HuH-7.5 (cell line): ENCODE data around the gene ACER3.
A peak's percentile ranks its signal among the peaks of the same experiment; 100 is the strongest.
"Not testable (repeated sequence)": the region's sequence is repeated elsewhere in the genome, so short reads cannot be mapped to it uniquely, and the experiment has no call there.

Experiments
- DNase-seq: peaks from one replicate; pipeline ENCODE4 v3.0.0; 2011; ENCODE audit warnings: low spot score

Gene ACER3

GRCh38 chr11:76919887-76920746 lies 59.4 kb downstream of the ACER3 start:
- DNase-seq = peak; percentile 29

DNA sequence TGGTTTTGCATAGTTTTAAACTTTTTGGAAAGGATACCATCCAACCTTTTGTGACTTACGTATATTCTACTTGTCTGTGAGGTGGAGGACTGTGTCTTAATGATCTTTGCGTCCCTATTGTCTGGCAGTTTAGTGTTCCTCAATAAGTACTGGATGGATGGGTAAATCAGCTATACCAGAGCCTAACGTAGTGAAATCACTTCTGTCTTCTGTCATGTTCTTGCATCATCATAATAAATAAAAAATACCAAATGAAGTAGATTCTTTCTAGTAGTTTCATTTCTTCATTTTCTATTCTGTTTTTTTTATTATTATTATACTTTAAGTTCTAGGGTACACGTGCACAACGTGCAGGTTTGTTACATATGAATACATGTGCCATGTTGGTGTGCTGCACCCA lies 66.4 kb downstream of the ACER3 start:
- no peak for DNase-seq

GRCh38 chr11:76935042-76935441 lies 74.3 kb downstream of the ACER3 start:
- no peak for DNase-seq

DNA sequence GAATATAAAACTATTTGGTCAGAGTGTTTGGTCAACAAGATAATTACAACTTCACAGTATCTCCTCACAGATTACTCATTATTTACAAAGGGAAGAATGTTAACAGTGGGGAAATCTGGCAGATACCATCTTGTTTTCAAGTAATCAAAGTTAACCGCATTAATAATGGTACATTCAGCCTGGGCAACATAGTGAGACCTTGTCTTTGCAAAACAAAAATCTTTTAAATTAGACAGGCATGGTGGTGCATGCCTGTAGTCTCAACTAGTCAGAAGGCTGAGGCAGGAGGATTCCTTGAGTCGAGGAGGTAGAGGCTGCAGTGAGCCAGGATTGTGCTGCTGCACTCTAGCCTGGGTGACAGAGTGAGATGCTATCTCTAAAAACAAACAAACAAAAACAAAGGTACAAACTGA lies 78.5 kb downstream of the ACER3 start:
- no peak for DNase-seq

- no peak for DNase-seq
Measured at GRCh38 chr11:76944225-76944624, 83.5 kb downstream of the ACER3 start.

DNA sequence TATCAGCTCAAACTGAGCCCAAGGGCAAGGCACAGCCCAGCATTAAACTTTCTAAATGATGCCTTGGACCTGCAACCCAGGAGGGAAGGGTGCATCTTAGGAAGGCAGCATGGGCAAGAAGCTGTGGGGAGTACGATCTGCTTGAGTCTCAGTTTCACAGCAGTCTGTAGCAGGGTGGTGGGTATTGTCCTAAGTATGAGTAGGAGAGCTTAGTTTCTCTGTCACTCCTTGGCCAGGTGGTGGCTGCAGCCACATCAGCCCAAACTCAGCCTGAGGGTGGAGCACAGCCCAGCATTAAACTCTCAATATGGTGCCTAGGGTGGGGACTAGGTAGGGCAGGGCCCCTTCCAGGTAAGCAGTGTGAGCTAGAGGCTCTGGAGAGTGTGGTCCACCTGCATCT lies 85.5 kb downstream of the ACER3 start:
- no peak for DNase-seq

DNA sequence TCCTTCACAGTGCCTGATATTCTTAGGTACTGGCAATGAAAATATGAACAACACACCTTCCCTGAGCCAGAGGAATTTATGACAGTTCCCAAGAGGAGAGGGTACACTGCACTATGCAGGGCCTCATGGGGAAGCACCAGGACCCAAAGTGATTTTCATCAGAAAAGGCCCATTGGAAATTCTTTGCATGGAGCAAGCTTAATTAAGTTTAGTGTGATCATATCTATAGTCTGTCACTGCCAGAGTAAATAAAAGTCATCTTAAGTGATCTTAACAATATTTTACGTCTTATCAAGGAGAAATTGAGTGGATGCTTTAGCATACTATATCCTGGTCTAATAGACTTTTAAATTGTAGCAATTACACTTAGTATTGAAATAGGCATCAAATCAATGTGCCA lies 86.5 kb downstream of the ACER3 start:
- no peak for DNase-seq

- DNase-seq = no peak
Measured at GRCh38 chr11:76947800-76948199, 87.1 kb downstream of the ACER3 start.

DNA sequence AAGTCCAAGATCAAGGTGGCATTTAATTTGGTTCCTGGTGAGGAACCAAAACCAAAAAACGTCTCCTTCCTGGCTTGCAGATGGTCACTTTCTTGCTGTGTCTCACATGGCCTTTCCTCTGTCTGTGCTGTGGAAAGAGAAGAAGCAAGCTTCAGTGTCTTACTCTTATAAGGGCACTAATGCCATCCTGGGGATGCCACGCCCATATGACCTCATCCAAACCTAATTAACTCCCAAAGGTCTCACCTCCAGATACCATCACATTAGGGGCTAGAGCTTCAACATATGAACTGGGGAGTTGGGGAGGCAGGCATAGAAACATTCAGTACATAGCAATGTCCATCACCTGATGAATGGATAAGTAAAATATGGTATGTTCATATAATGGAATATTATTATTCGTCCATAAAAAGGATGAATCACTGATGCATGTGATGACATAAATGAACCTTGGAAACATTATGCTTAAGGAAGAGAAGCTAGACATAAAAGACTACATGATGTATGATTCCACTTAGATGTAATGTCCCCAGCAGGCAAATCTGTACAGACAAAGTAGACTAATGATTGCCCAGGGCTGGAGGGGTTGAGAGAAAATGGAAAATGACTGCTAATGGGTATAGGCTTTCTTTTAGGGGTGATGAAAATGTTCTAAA lies 94.9 kb downstream of the ACER3 start:
- no peak for DNase-seq

DNA sequence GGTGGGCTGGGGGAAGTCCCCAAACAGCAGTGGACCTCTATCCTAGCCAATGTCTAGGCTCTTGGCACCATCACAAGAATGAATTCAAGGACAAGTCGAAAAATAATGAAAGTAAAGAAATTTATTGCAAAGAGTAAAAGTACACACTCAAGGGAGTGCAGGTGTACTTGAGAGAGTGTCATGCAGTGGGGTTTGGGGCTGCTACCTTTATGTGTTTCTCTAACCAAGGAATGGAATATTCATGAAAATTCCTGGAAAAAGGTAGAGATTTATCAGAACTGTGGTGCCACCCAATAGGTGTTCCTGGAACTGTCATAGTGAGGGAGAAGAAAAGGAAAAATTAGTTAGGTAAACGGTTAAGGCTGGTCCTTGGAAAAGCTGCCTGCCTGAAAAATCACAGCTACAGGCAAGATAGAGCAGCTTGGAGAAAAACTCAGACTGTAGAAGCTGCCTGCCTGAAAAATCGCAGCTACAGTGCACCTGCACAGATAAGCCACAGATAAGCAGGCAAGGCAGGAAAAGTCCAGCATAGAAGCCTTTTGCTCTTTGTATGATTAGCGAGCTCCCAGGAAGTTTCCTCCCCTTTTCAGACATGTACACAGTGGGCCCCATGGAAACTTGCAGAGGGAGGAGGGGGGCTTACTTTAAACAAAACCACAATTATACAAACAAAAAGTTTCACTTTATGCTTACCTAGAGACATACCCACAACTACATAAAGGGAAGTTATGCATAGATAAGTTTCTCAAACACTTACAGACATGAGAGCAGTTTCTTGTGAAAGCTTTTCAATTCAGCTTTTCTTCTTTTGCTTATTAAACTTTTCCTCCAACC lies 102.1 kb downstream of the ACER3 start:
- no peak for DNase-seq

DNA sequence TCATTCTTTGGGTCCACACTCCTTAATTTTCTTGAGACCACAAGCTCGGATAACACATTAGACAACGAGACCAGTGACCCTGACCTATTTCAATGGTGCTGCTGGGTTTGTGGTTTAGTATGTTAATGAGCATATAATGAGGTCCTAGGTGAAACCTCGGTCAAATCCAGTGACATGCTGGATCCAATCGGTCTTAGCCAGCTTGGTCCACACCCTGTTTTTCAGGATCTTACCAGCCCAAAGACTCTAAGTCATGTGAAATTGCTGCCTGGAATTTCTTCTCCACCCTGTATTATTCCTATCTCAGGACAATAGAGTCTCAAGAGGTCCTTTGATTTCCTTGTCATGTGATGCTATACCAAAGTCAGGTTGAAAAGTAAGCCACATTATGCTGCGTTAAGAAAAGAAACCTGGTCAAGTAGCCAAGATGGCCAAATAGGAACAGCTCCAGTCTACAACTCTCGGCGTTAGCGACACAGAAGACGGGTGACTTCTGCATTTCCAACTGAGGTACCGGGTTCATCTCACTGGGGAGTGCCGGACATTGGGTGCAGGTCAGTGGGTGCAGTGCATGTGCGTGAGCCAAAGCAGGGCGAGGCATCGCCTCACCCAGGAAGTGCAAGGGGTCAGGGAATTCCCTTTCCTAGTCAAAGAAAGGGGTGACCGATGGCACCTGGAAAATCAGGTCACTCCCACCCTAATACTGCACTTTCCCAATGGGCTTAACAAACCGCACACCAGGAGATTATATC lies 102.9 kb downstream of the ACER3 start:
- not testable (repeated sequence) for DNase-seq

GRCh38 chr11:76972051-76972450 lies 111.3 kb downstream of the ACER3 start:
- no peak for DNase-seq

- DNase-seq = no peak
Measured at GRCh38 chr11:76974179-76974891, 113.6 kb downstream of the ACER3 start.

DNA sequence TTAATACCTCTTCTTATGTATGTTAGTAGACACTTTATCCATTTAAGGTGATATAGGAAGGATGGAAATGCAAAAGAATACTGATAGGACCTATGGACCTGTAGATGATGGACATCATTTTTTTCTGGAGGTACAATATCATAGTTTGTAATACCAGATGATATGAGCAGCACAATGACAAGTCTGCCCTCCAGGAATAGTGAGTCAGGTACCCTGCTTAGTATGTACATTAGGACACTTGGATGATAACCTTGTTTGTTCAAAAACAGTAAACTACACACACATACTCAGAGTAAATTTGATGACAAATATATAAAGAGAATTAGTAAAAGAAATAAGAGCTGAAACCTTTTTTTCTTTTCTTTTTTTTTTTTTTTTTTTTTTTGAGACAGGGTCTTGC lies 114.8 kb downstream of the ACER3 start:
- DNase-seq = no peak

DNA sequence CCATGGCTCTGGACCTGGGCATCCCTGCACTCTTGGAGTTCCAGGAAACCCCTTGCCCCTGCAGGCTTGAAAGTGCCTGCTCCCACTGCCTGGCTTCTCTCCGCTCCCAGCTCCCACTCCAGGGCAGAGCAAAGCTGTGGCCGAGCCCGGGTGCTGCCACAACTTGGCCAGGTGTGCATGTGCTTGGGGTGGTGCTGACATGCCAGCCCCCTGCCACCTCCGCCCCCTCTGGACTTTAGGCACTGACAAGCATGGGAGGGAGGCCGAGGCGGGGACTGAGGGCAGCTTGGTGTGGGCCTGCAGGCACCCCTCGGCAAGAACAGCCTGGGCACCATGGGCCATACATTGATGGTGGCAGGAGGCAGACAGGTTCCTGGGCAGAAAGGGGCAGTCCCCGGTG lies 117.1 kb downstream of the ACER3 start:
- no peak for DNase-seq

DNA sequence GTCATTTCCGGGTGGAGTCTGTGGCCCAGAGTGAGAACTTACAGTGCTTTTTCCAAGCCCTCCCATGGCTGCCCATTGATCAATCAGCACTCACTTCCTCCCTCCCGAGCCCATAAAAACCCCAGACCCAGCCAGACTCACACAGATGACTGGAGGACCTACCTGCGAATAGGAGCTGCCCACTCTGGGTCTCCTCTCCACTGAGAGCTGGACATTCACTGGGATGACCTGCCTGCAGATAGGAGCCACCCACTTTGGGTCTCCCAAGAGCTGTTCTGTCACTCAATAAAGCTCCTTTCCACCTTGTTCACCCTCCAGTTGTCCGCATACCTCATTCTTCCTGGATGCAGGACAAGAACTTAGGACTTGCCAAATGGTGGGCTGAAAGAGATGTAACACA lies 117.5 kb downstream of the ACER3 start:
- DNase-seq = no peak

- no peak for DNase-seq
Measured at GRCh38 chr11:76978818-76979217, 118.1 kb downstream of the ACER3 start.

- no peak for DNase-seq
Measured at GRCh38 chr11:76980196-76980595, 119.5 kb downstream of the ACER3 start.

GRCh38 chr11:76984743-76985142 lies 124.0 kb downstream of the ACER3 start:
- DNase-seq = no peak

GRCh38 chr11:76987203-76987602 lies 126.5 kb downstream of the ACER3 start:
- DNase-seq = no peak

DNA sequence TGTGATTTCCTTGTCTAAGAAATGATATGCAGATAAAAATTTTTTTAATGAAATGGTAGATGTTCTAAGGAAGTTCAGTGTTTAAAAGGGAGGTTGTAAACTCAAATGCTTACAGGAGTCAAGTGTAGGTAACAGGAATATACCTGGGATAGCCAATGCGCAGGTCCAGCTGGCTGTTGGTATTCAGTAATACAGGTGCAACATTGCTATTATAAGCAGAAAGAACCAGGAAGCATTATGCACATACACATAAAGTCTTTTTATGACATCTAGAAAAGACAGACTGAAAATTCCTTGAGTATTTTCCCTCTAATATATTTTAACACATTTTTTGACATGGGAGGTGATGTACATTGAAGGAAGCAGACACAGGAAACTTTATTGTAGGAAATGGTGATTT lies 129.9 kb downstream of the ACER3 start:
- no peak for DNase-seq
